Endothelial cell (in vitro differentiated cells): ENCODE results near the gene EIF1. TPM values are rescaled to one million over a fixed set of nuclear protein-coding genes. Genes with fewer than 3 reads are reported as not detected.
"Not testable (repeated sequence)": the region's sequence is repeated elsewhere in the genome, so short reads cannot be mapped to it uniquely, and the experiment has no call there.

ENCODE experiments used
- DNase-seq: peaks from one replicate; pipeline ENCODE4 v3.0.0; 2021; ENCODE audit warnings: low spot score
- H3K27ac Mint-ChIP-seq: one replicate; pipeline ENCODE4 v1.8.0; 2021; ENCODE audit warnings: mixed read lengths, inconsistent platforms; ENCODE audit not compliant: unreplicated experiment
- H3K27me3 Mint-ChIP-seq: one replicate; pipeline ENCODE4 v1.8.0; 2021; ENCODE audit warnings: mild to moderate bottlenecking, moderate library complexity, mixed read lengths, inconsistent platforms; ENCODE audit not compliant: unreplicated experiment
- H3K36me3 Mint-ChIP-seq: one replicate; pipeline ENCODE4 v1.8.0; 2021; ENCODE audit warnings: mild to moderate bottlenecking, low read depth, mixed read lengths, inconsistent platforms; ENCODE audit not compliant: unreplicated experiment
- H3K4me1 Mint-ChIP-seq: one replicate; pipeline ENCODE4 v1.8.0; 2021; ENCODE audit warnings: mild to moderate bottlenecking, mixed read lengths, inconsistent platforms; ENCODE audit not compliant: unreplicated experiment
- H3K4me3 Mint-ChIP-seq: one replicate; pipeline ENCODE4 v1.8.0; 2021; ENCODE audit warnings: mild to moderate bottlenecking, mixed read lengths, inconsistent platforms; ENCODE audit not compliant: unreplicated experiment
- H3K9me3 Mint-ChIP-seq: one replicate; pipeline ENCODE4 v1.8.0; 2021; ENCODE audit warnings: mixed read lengths, inconsistent platforms; ENCODE audit not compliant: unreplicated experiment
- CTCF ChIP-seq: fragments of 200-600 bp; sonication (generic); IDR thresholded peaks from one replicate; pipeline ENCODE4 v1.5.0; 2021; ENCODE audit warnings: antibody characterized with exemption; ENCODE audit not compliant: unreplicated experiment
- total RNA-seq: library from RNA; stranded (reverse); fragmentation: NEBNext Ultra II Directional; extraction: Animal tissue kit (Norgen Biotek cat#: 25700); gene quantifications from one replicate; pipeline ENCODE4 v1.2.1, GENCODE V29; 2021; ENCODE audit not compliant: unreplicated experiment

Gene EIF1
- total RNA-seq, 1 donor from 2014 or later = 569 TPM

GRCh38 chr17:41667280-41668041 is 21.2 kb upstream of the EIF1 start:
- no peak for DNase-seq
- Mint-ChIP-seq H3K4me3 (peak overlapping the region; percentile 34), H3K36me3 (no peaks in the 10 kb centered on the region), H3K27ac (no peak overlapping the region), H3K27me3 (peaks cover 6% of the 10 kb centered on the region), H3K4me1 (peaks cover 3% of the 10 kb centered on the region), H3K9me3 (no peaks in the 10 kb centered on the region)
- TF ChIP-seq CTCF = peak; percentile 25

GRCh38 chr17:41672153-41672552 is 16.5 kb upstream of the EIF1 start:
- H3K9me3 Mint-ChIP-seq = no peaks in the 10 kb centered on the region
- no peaks in the 10 kb centered on the region for H3K4me1 Mint-ChIP-seq
- peaks cover 2% of the 10 kb centered on the region for H3K27me3 Mint-ChIP-seq
- H3K27ac Mint-ChIP-seq = no peak overlapping the region
- no peaks in the 10 kb centered on the region for H3K36me3 Mint-ChIP-seq
- no peak for TF ChIP-seq CTCF
- H3K4me3 Mint-ChIP-seq = no peak overlapping the region
- DNase-seq = no peak

- H3K27me3 Mint-ChIP-seq, DNase-seq, H3K36me3 Mint-ChIP-seq, H3K27ac Mint-ChIP-seq, H3K9me3 Mint-ChIP-seq, H3K4me3 Mint-ChIP-seq: not testable (repeated sequence)
- peaks cover 11% of the 10 kb centered on the region for H3K4me1 Mint-ChIP-seq
Measured at GRCh38 chr17:41675157-41676057, 13.3 kb upstream of the EIF1 start.

GRCh38 chr17:41676058-41676419 is 12.6 kb upstream of the EIF1 start:
- Mint-ChIP-seq H3K4me1 (peaks cover 11% of the 10 kb centered on the region), H3K27ac (no peak overlapping the region), H3K4me3 (no peak overlapping the region), H3K27me3 (peaks cover 5% of the 10 kb centered on the region), H3K36me3 (peaks cover 3% of the 10 kb centered on the region), H3K9me3 (peaks cover 5% of the 10 kb centered on the region)
- DNase-seq = no peak
- no peak for TF ChIP-seq CTCF

- Mint-ChIP-seq H3K27me3 (peaks cover 4% of the 10 kb centered on the region), H3K9me3 (peaks cover 5% of the 10 kb centered on the region), H3K4me1 (peaks cover 11% of the 10 kb centered on the region), H3K27ac (no peak overlapping the region), H3K36me3 (peaks cover 3% of the 10 kb centered on the region), H3K4me3 (no peak overlapping the region)
- DNase-seq = no peak
- TF ChIP-seq CTCF = no peak
Measured at GRCh38 chr17:41678411-41678906, 10.2 kb upstream of the EIF1 start.
